B cell (primary cell): Measurements from ENCODE around the gene UNC13C. TPM values are rescaled to one million over a fixed set of nuclear protein-coding genes. Genes with fewer than 3 reads are reported as not detected.

ENCODE experiments used
- ATAC-seq: fragments of 200-7000 bp; cut with Tn5 transposase; one replicate; pipeline ENCODE4 v1.10.0; 2021; ENCODE audit warnings: low read depth, mild to moderate bottlenecking, moderate number of reproducible peaks, moderate library complexity
- CTCF ChIA-PET: fragments of 350-600 bp; sonication (Branson Sonifier 250); formaldehyde crosslinking; loops from one replicate; lab custom pipeline; 2021; ENCODE audit warnings: antibody characterized with exemption, inconsistent platforms; lab: Charles Lee
- POLR2A ChIA-PET: fragments of 350-600 bp; sonication (Branson Sonifier 250); formaldehyde crosslinking; loops from one replicate; lab custom pipeline; 2021; ENCODE audit warnings: antibody characterized with exemption; lab: Charles Lee
- DNase-seq: peaks from one replicate; pipeline ENCODE4 v3.0.0; 2013
- H2AFZ ChIP-seq: 2 replicates; pipeline ENCODE4 v1.6.1; 2012; ENCODE audit warnings: mild to moderate bottlenecking, low read depth, low read length; ENCODE audit not compliant: insufficient read depth, poor library complexity, severe bottlenecking
- H3K27ac ChIP-seq, 2 donors: 1 replicate in 1 of 2; 2 replicates in 1 of 2; pipeline ENCODE4 v1.5.1; 2012 to 2013; ENCODE audit warnings: low read length in 2 of 2, mild to moderate bottlenecking in 2 of 2, moderate library complexity in 1 of 2
- H3K27me3 ChIP-seq, 4 experiments: fragments of 200-600 bp in 1 of 4; sonication (generic) in 1 of 4; replicated peaks in 1 of 4; 1 replicate in 2 of 4; 2 replicates in 2 of 4; pipeline versions ENCODE4 v1.6.1 to v1.7.0; 2013 to 2016; ENCODE audit warnings: low read length in 3 of 4, mild to moderate bottlenecking in 2 of 4, mixed read lengths in 1 of 4, moderate library complexity in 1 of 4; ENCODE audit not compliant: insufficient read depth in 4 of 4, control insufficient read depth in 3 of 4; ENCODE audit errors: control extremely low read depth in 1 of 4
- H3K36me3 ChIP-seq, 2 experiments: replicated peaks in 1 of 2; 1 replicate in 1 of 2; 2 replicates in 1 of 2; pipeline versions ENCODE4 v1.6.1 to v1.7.1; 2013; ENCODE audit warnings: low read length in 1 of 2; ENCODE audit not compliant: insufficient read depth in 2 of 2, control insufficient read depth in 1 of 2; ENCODE audit errors: control extremely low read depth in 1 of 2, extremely low read depth in 1 of 2
- H3K4me1 ChIP-seq, 2 donors: fragments of 200-600 bp in 1 of 2; sonication (generic) in 1 of 2; 1 replicate in 1 of 2; 2 replicates in 1 of 2; pipeline versions ENCODE4 v1.5.1 to v1.6.1; 2013 to 2017; ENCODE audit warnings: low read length in 2 of 2; ENCODE audit not compliant: control insufficient read depth in 2 of 2, insufficient read depth in 2 of 2
- H3K4me2 ChIP-seq: replicated peaks from 2 replicates; pipeline ENCODE3; 2012; ENCODE audit warnings: mild to moderate bottlenecking, low read depth, low read length; ENCODE audit not compliant: poor library complexity, severe bottlenecking
- H3K4me3 ChIP-seq, 5 experiments: fragments of 200-600 bp in 1 of 5; sonication (generic) in 1 of 5; 1 replicate in 3 of 5; 2 replicates in 2 of 5; pipeline versions ENCODE4 v1.5.1 to v1.7.0; 2011 to 2016; ENCODE audit warnings: low read length in 4 of 5, mild to moderate bottlenecking in 4 of 5, low read depth in 2 of 5, control low read depth in 1 of 5, moderate library complexity in 1 of 5; ENCODE audit not compliant: insufficient read depth in 1 of 5; ENCODE audit errors: control extremely low read depth in 1 of 5, extremely low read depth in 1 of 5
- H3K79me2 ChIP-seq: fragments of 200-600 bp; sonication (generic); one replicate; pipeline ENCODE4 v1.6.0; 2016; ENCODE audit warnings: low read length; ENCODE audit not compliant: control insufficient read depth, insufficient read depth
- H3K9ac ChIP-seq: fragments of 200-600 bp; sonication (generic); 2 replicates; pipeline ENCODE4 v1.6.1; 2017; ENCODE audit warnings: mild to moderate bottlenecking, low read length, moderate library complexity
- H3K9me3 ChIP-seq, 3 donors: one replicate each; pipeline versions ENCODE4 v1.6.1 to v1.7.1; 2013; ENCODE audit warnings: low read length in 2 of 3; ENCODE audit not compliant: control insufficient read depth in 2 of 3, insufficient read depth in 1 of 3; ENCODE audit errors: control extremely low read depth in 1 of 3
- H4K20me1 ChIP-seq: 2 replicates; pipeline ENCODE4 v1.6.0; 2012; ENCODE audit warnings: mild to moderate bottlenecking, low read length; ENCODE audit not compliant: insufficient read depth, control insufficient read depth, poor library complexity, severe bottlenecking
- H3K27ac Mint-ChIP-seq: one replicate; pipeline ENCODE4 v1.8.0; 2021; ENCODE audit warnings: mixed read lengths
- H3K27me3 Mint-ChIP-seq: one replicate; pipeline ENCODE4 v1.8.0; 2021; ENCODE audit warnings: mixed read lengths
- H3K4me1 Mint-ChIP-seq: one replicate; pipeline ENCODE4 v1.8.0; 2021; ENCODE audit warnings: mixed read lengths
- H3K4me3 Mint-ChIP-seq: one replicate; pipeline ENCODE4 v1.8.0; 2021; ENCODE audit warnings: mixed read lengths
- H3K9me3 Mint-ChIP-seq: one replicate; pipeline ENCODE4 v1.8.0; 2022; ENCODE audit warnings: mixed read lengths; ENCODE audit not compliant: insufficient read depth
- CTCF ChIP-seq: fragments of 200-600 bp; IDR thresholded peaks from one replicate; pipeline ENCODE4 v1.8.0; 2022; ENCODE audit warnings: antibody characterized with exemption, mild to moderate bottlenecking
- EZH2 ChIP-seq: IDR thresholded peaks from 2 replicates; pipeline ENCODE4 v1.6.1; 2012; ENCODE audit warnings: borderline replicate concordance, low read depth, mild to moderate bottlenecking, moderate library complexity, low read length; ENCODE audit not compliant: insufficient read depth, poor library complexity, severe bottlenecking
- WGBS: methylation state at CpG from one replicate; pipeline ENCODE4 v1.1.5; 2013; ENCODE audit warnings: missing lambda C conversion rate; ENCODE audit not compliant: insufficient coverage; 5-methylcytosine and 5-hydroxymethylcytosine counted together
- intact Hi-C: fragments of 100-400 bp; cut with micrococcal nuclease; formaldehyde crosslinking; loops from one replicate; pipeline ENCODE4 v1.10.0; 2022
- polyA plus RNA-seq: library from polyadenylated mRNA; depleted of rRNA; stranded (reverse); fragments of >200 nt; gene quantifications from 2 replicates; pipeline ENCODE4 v1.2.3, GENCODE V29; 2012
- total RNA-seq, 2 donors: library from RNA; stranded (reverse); fragments of 120-200 nt in 1 of 2; gene quantifications; 1 replicate in 1 of 2; 2 replicates in 1 of 2; pipeline versions ENCODE4 v1.2.3 to v1.2.4, GENCODE V29; 2013 to 2022

Gene UNC13C
- total and polyA plus RNA-seq, 2 donors (not counting 1 experiment from before 2014, with no cell fraction given): not detected

GRCh38 chr15:54571576-54571975 lies 593.3 kb downstream of the UNC13C start:
- no peaks in the 10 kb centered on the region for H3K4me1 ChIP-seq
- ChIA-PET CTCF (no interaction called here), POLR2A (no interaction called here)
- no peak overlapping the region for H2AFZ ChIP-seq
- H3K27me3 ChIP-seq: no peaks in the 10 kb centered on the region
- H3K4me3 ChIP-seq: no peak overlapping the region
- no peak overlapping the region for H3K9ac ChIP-seq
- H3K4me3 Mint-ChIP-seq: no peak overlapping the region
- H3K9me3 ChIP-seq: no peaks in the 10 kb centered on the region
- no peaks in the 10 kb centered on the region for H3K36me3 ChIP-seq
- no peak for TF ChIP-seq CTCF
- no peak for TF ChIP-seq EZH2
- WGBS: no CpG with 5 or more reads among the region's 1 CpG
- no peak overlapping the region for H3K4me2 ChIP-seq
- no peak for ATAC-seq
- H3K27ac ChIP-seq: no peak overlapping the region
- H3K4me1 Mint-ChIP-seq: no peaks in the 10 kb centered on the region
- no peak overlapping the region for H3K27ac Mint-ChIP-seq
- intact Hi-C loops: no loop called here
- no peak for DNase-seq
- peaks cover 2% of the 10 kb centered on the region for H3K9me3 Mint-ChIP-seq
- H3K79me2 ChIP-seq: no peaks in the 10 kb centered on the region
- H3K27me3 Mint-ChIP-seq: no peaks in the 10 kb centered on the region
- H4K20me1 ChIP-seq: no peaks in the 10 kb centered on the region

GRCh38 chr15:54575586-54575985 lies 597.3 kb downstream of the UNC13C start:
- Histone ChIP-seq H3K9me3 (no peaks in the 10 kb centered on the region), H3K9ac (no peak overlapping the region), H3K79me2 (no peaks in the 10 kb centered on the region), H3K4me3 (no peak overlapping the region), H3K36me3 (no peaks in the 10 kb centered on the region), H3K4me1 (no peaks in the 10 kb centered on the region), H3K27ac (no peak overlapping the region), H3K4me2 (no peak overlapping the region), H3K27me3 (no peaks in the 10 kb centered on the region), H2AFZ (no peak overlapping the region), H4K20me1 (no peaks in the 10 kb centered on the region)
- intact Hi-C loops: no loop called here
- DNase-seq: no peak
- no peak for ATAC-seq
- POLR2A ChIA-PET: no interaction called here
- CTCF ChIA-PET: no interaction called here
- WGBS: no CpG with 5 or more reads among the region's 1 CpG
- Mint-ChIP-seq H3K9me3 (no peaks in the 10 kb centered on the region), H3K4me3 (no peak overlapping the region), H3K27ac (no peak overlapping the region), H3K27me3 (no peaks in the 10 kb centered on the region), H3K4me1 (no peaks in the 10 kb centered on the region)
- TF ChIP-seq CTCF: no peak
- TF ChIP-seq EZH2: no peak
